GM12801 (cell line): ENCODE measurements around the gene GABBR2.

ENCODE experiments used
- TF ChIP-seq, protein P1 (sequence below): IDR thresholded peaks from one replicate; pipeline ENCODE4 v1.5.1; 2011; ENCODE audit warnings: control low read depth; ENCODE audit not compliant: insufficient read length; ENCODE audit errors: extremely low read depth

Gene GABBR2

DNA sequence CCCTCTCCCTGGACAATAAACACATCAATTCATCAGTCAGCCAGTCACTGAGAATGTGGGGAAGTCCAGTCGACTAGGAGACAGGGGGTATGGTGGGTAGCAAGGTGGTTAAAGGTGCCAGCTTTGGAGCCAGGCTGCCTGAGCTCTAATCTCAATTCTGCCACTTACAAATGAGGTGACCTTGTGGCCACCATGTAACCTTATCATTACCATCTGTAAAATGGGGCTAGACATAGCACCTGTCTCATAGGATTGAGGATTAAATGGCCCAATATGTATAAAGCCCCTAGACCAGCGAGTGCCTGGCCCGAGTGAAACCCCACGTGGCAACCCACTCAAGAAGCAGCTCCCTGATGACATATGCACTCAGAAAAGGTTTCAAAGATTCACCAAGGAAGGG is 380.0 kb downstream of the GABBR2 start:
- TF ChIP-seq, protein P1, sequence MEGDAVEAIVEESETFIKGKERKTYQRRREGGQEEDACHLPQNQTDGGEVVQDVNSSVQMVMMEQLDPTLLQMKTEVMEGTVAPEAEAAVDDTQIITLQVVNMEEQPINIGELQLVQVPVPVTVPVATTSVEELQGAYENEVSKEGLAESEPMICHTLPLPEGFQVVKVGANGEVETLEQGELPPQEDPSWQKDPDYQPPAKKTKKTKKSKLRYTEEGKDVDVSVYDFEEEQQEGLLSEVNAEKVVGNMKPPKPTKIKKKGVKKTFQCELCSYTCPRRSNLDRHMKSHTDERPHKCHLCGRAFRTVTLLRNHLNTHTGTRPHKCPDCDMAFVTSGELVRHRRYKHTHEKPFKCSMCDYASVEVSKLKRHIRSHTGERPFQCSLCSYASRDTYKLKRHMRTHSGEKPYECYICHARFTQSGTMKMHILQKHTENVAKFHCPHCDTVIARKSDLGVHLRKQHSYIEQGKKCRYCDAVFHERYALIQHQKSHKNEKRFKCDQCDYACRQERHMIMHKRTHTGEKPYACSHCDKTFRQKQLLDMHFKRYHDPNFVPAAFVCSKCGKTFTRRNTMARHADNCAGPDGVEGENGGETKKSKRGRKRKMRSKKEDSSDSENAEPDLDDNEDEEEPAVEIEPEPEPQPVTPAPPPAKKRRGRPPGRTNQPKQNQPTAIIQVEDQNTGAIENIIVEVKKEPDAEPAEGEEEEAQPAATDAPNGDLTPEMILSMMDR, result no peak

GRCh38 chr9:98328141-98328540 is 380.6 kb downstream of the GABBR2 start:
- TF ChIP-seq, protein P1, result no peak

- TF ChIP-seq, protein P1, result no peak
Measured at GRCh38 chr9:98327249-98327561, 381.5 kb downstream of the GABBR2 start.

DNA sequence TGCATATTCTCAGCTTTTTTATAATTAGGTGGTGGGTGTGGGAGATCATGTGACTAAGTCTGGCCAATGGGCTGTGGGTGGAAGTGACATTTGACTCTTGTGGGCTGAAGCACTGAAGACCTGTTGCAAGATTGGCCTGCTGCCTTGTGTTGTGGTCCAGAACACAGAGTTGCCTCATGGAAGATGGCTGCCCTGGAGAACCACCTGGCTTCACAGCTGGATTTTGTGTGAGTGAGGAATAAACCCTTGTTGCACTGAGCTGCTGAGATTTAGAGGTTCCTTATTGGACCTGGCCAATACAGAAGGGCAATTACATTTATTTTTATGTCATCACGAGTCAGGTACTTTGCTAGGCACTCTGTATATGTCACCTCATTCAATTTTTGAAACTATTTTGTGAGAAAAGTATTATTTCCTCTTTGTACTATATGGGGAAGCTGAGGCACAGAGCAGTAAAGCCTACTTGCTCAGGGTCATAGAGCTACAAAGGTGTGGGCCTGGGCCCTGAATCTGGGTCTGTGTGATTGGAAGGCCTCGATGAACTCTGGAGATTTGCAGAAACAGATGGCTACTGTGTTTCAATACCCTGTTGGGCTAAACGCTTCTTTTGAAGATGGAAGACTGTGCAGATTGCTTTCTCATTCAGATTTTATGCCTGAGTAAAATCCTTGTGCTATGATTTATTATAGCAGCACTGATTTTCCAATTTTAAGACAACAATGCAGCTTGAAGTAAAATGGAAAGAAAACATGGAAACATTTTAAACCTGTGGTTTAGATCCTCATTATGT is 382.1 kb downstream of the GABBR2 start:
- TF ChIP-seq, protein P1, result no peak

DNA sequence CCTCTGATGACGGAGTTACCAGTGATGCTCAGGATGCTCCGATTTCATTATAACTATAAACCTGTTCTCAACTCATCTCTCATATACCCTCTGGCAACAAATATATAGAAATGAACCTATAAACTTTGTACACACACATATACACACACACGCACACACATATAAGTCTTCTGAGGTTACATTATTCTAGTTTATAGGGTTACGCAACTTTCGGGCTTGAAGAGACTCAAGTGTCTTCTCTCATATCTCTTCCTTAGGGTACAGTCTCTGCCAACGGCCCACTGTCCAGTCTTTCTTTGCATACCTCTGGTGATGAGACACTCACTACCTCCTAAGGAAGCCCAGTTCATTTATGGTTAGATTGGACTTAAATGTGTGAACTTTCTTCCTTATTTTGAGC is 383.9 kb downstream of the GABBR2 start:
- TF ChIP-seq, protein P1, result no peak

- TF ChIP-seq, protein P1, result no peak
Measured at GRCh38 chr9:98323831-98324135, 385.0 kb downstream of the GABBR2 start.

GRCh38 chr9:98323051-98323830 is 385.5 kb downstream of the GABBR2 start:
- TF ChIP-seq, protein P1, result no peak
